ENCODE results near the gene HEG1. TPM values are rescaled to one million over a fixed set of nuclear protein-coding genes. Genes with fewer than 3 reads are reported as not detected.

Gene HEG1
- total RNA-seq, 1 donor from 2014 or later = 69.6 TPM

GRCh38 chr3:125035217-125035616 lies 20.6 kb downstream of the HEG1 start:
- Mint-ChIP-seq H3K9me3 (ENCODE audit: low read depth) (peaks cover 8% of the 10 kb centered on the region), H3K27ac (ENCODE audit: unreplicated experiment) (no peak overlapping the region), H3K36me3 (ENCODE audit: low read depth) (peaks cover 6% of the 10 kb centered on the region), H3K4me3 (ENCODE audit: unreplicated experiment) (no peak overlapping the region), H3K27me3 (ENCODE audit: low read depth) (no peaks in the 10 kb centered on the region), H3K4me1 (ENCODE audit: low read depth) (peaks cover 46% of the 10 kb centered on the region)
- no peak for DNase-seq (ENCODE audit: low spot score)
- TF ChIP-seq, protein P1, sequence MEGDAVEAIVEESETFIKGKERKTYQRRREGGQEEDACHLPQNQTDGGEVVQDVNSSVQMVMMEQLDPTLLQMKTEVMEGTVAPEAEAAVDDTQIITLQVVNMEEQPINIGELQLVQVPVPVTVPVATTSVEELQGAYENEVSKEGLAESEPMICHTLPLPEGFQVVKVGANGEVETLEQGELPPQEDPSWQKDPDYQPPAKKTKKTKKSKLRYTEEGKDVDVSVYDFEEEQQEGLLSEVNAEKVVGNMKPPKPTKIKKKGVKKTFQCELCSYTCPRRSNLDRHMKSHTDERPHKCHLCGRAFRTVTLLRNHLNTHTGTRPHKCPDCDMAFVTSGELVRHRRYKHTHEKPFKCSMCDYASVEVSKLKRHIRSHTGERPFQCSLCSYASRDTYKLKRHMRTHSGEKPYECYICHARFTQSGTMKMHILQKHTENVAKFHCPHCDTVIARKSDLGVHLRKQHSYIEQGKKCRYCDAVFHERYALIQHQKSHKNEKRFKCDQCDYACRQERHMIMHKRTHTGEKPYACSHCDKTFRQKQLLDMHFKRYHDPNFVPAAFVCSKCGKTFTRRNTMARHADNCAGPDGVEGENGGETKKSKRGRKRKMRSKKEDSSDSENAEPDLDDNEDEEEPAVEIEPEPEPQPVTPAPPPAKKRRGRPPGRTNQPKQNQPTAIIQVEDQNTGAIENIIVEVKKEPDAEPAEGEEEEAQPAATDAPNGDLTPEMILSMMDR (IDR thresholded peaks at IDR 0.05) = no peak

- TF ChIP-seq, protein P1 (IDR thresholded peaks at IDR 0.05) = no peak
- no peak for DNase-seq (ENCODE audit: low spot score)
- peaks cover 8% of the 10 kb centered on the region for H3K36me3 Mint-ChIP-seq (ENCODE audit: low read depth)
- no peak overlapping the region for H3K27ac Mint-ChIP-seq (ENCODE audit: unreplicated experiment)
- H3K27me3 Mint-ChIP-seq (ENCODE audit: low read depth) = no peaks in the 10 kb centered on the region
- peaks cover 37% of the 10 kb centered on the region for H3K4me1 Mint-ChIP-seq (ENCODE audit: low read depth)
- no peak overlapping the region for H3K4me3 Mint-ChIP-seq (ENCODE audit: unreplicated experiment)
- H3K9me3 Mint-ChIP-seq (ENCODE audit: low read depth) = peaks cover 8% of the 10 kb centered on the region
These were observed 22.2 kb downstream of the HEG1 start for GRCh38 chr3:125033616-125034015.

DNA sequence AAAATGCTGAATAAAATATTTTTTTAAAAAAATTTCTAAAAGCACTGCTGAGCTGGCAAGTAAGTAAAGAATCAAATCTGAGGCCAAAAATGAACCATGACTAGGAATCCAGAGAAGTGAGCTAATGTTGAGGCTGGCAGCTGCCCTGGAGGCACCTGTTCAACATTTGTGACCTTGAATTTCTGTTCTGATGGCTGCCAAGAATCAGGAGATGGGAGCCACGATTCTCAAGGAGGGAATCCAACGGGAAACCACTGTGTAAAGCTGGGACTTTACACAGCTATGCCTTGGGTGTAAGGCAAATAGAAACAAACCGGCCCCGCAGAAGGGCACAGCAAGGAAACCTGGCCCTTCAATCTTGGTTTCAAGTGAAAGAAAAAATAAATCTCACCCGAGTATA lies 22.7 kb downstream of the HEG1 start:
- H3K4me1 Mint-ChIP-seq (ENCODE audit: low read depth) = peaks cover 37% of the 10 kb centered on the region
- no peak for DNase-seq (ENCODE audit: low spot score)
- peaks cover 13% of the 10 kb centered on the region for H3K36me3 Mint-ChIP-seq (ENCODE audit: low read depth)
- H3K27ac Mint-ChIP-seq (ENCODE audit: unreplicated experiment) = peak overlapping the region; percentile 80
- TF ChIP-seq, protein P1 (IDR thresholded peaks at IDR 0.05) = no peak
- H3K27me3 Mint-ChIP-seq (ENCODE audit: low read depth) = no peaks in the 10 kb centered on the region
- no peak overlapping the region for H3K4me3 Mint-ChIP-seq (ENCODE audit: unreplicated experiment)
- H3K9me3 Mint-ChIP-seq (ENCODE audit: low read depth) = peaks cover 8% of the 10 kb centered on the region

- Mint-ChIP-seq H3K9me3 (ENCODE audit: low read depth) (peaks cover 8% of the 10 kb centered on the region), H3K27ac (ENCODE audit: unreplicated experiment) (peak overlapping the region; percentile 80), H3K27me3 (ENCODE audit: low read depth) (no peaks in the 10 kb centered on the region), H3K36me3 (ENCODE audit: low read depth) (peaks cover 14% of the 10 kb centered on the region), H3K4me1 (ENCODE audit: low read depth) (peaks cover 38% of the 10 kb centered on the region), H3K4me3 (ENCODE audit: unreplicated experiment) (no peak overlapping the region)
- TF ChIP-seq, protein P1 (IDR thresholded peaks at IDR 0.05) = no peak
- DNase-seq (ENCODE audit: low spot score) = no peak
These were observed 23.1 kb downstream of the HEG1 start for GRCh38 chr3:125032683-125033082.

DNA sequence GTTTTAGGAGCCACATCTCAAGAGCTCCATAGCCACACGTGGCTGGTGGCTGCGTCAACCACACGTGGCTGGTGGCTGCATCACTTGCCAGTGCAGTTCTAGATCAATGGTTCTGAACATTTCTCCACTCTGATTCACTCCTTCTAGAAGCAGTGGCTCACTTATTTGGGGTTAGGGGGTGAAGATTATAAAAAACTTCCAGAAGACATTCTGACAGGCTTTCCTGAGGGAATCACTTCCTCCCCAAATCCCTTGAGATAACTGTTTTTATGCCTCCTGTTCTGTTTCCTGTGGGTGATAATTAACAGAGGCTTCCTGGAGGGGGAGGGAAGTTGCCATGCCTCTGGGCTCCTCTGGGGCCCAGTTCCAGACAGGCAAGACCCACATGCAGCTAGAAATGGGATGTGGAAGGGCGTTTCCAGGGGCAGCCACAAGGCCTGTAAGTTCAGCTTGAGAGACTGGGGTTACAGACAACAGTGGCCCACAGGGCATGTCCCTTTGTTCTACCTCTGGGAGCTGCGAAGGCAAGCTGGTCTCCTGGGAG lies 23.6 kb downstream of the HEG1 start:
- no peaks in the 10 kb centered on the region for H3K27me3 Mint-ChIP-seq (ENCODE audit: low read depth)
- peaks cover 8% of the 10 kb centered on the region for H3K9me3 Mint-ChIP-seq (ENCODE audit: low read depth)

More for the DNA sequence above, 23.6 kb downstream of the HEG1 start:
- TF ChIP-seq, protein P1 (IDR thresholded peaks at IDR 0.05) = no peak
- Mint-ChIP-seq H3K36me3 (ENCODE audit: low read depth) (peaks cover 17% of the 10 kb centered on the region), H3K27ac (ENCODE audit: unreplicated experiment) (peak overlapping the region; percentile 80), H3K4me1 (ENCODE audit: low read depth) (peaks cover 36% of the 10 kb centered on the region), H3K4me3 (ENCODE audit: unreplicated experiment) (no peak overlapping the region)
- DNase-seq (ENCODE audit: low spot score) = no peak
